SK-N-SH (cell line): Measurements from ENCODE around the gene VPS52. TPM values are rescaled to one million over a fixed set of nuclear protein-coding genes. Genes with fewer than 3 reads are reported as not detected.

Experiments
- CTCF ChIA-PET: fragments of 300-600, 350-600 bp; formaldehyde crosslinking; extraction: SDS; loops from one replicate; lab custom pipeline; 2021; lab: Yijun Ruan, JAX
- POLR2A ChIA-PET: fragments of 350-600 bp; sonication (Branson Sonifier 250); formaldehyde crosslinking; extraction: SDS; loops from one replicate; lab custom pipeline; 2020; ENCODE audit warnings: antibody characterized with exemption, inconsistent platforms; lab: Yijun Ruan, JAX
- DNase-seq: peaks from one replicate; pipeline ENCODE4 v3.0.0; 2012
- H2AFZ ChIP-seq: fragments of 200-600 bp; sonication (generic); 2 replicates; pipeline ENCODE4 v1.8.1; 2016; ENCODE audit warnings: antibody characterized with exemption, mild to moderate bottlenecking, low read depth
- H3F3A ChIP-seq: fragments of 200-600 bp; sonication (generic); replicated peaks from 2 replicates; pipeline ENCODE3; 2016; ENCODE audit warnings: antibody characterized with exemption, mild to moderate bottlenecking; ENCODE audit not compliant: insufficient read depth
- H3K27ac ChIP-seq, 2 experiments: fragments of 200-500 bp in 1 of 2; fragments of 200-600 bp in 1 of 2; sonication (Bioruptor generic) in 1 of 2; sonication (generic), shearing (Covaris generic) in 1 of 2; 2 replicates each; pipeline versions ENCODE4 v1.5.1 to v1.6.1; 2014 to 2016; ENCODE audit warnings: low read depth in 2 of 2, inconsistent platforms in 1 of 2, low read length in 1 of 2, mild to moderate bottlenecking in 1 of 2, mixed read lengths in 1 of 2
- H3K27me3 ChIP-seq: fragments of 200-600 bp; sonication (generic), shearing (Covaris generic); 2 replicates; pipeline ENCODE4 v1.6.1; 2016; ENCODE audit warnings: mixed run types; ENCODE audit not compliant: insufficient read depth
- H3K36me3 ChIP-seq, 2 experiments: fragments of 200-500 bp in 1 of 2; fragments of 200-600 bp in 1 of 2; sonication (Bioruptor generic) in 1 of 2; sonication (generic) in 1 of 2; replicated peaks in 1 of 2; 2 replicates each; pipeline versions ENCODE3 to v1.5.1; 2014 to 2016; ENCODE audit warnings: low read length in 1 of 2, mild to moderate bottlenecking in 1 of 2; ENCODE audit not compliant: insufficient read depth in 2 of 2, control insufficient read depth in 1 of 2
- H3K4me1 ChIP-seq, 2 experiments: fragments of 200-500 bp in 1 of 2; fragments of 200-600 bp in 1 of 2; sonication (Bioruptor generic) in 1 of 2; sonication (generic), shearing (Covaris generic) in 1 of 2; 2 replicates each; pipeline versions ENCODE4 v1.5.1 to v1.6.1; 2014 to 2016; ENCODE audit warnings: low read depth in 1 of 2, low read length in 1 of 2, mixed run types in 1 of 2; ENCODE audit not compliant: insufficient read depth in 2 of 2, control insufficient read depth in 1 of 2
- H3K4me2 ChIP-seq: fragments of 200-600 bp; sonication (generic), shearing (Covaris generic); 2 replicates; pipeline ENCODE4 v1.6.1; 2017; ENCODE audit warnings: mixed run types
- H3K4me3 ChIP-seq, 2 experiments: fragments of 200-500 bp in 1 of 2; fragments of 200-600 bp in 1 of 2; sonication (Bioruptor generic) in 1 of 2; sonication (generic), shearing (Covaris generic) in 1 of 2; 2 replicates each; pipeline versions ENCODE4 v1.5.1 to v1.8.1; 2014 to 2016; ENCODE audit warnings: low read depth in 2 of 2, inconsistent platforms in 1 of 2, low read length in 1 of 2, mild to moderate bottlenecking in 1 of 2, mixed read lengths in 1 of 2, moderate library complexity in 1 of 2
- H3K79me2 ChIP-seq: fragments of 200-600 bp; sonication (generic); 2 replicates; pipeline ENCODE4 v1.8.1; 2017; ENCODE audit warnings: mild to moderate bottlenecking; ENCODE audit not compliant: insufficient read depth
- H3K9ac ChIP-seq: fragments of 200-600 bp; sonication (generic); 2 replicates; pipeline ENCODE4 v1.6.1; 2017; ENCODE audit warnings: mixed run types
- H3K9me2 ChIP-seq: fragments of 200-600 bp; sonication (generic); 2 replicates; pipeline ENCODE4 v1.6.1; 2017; ENCODE audit warnings: mixed run types
- H3K9me3 ChIP-seq: fragments of 200-600 bp; sonication (generic); 2 replicates; pipeline ENCODE4 v1.6.1; 2017; ENCODE audit warnings: mixed run types, mild to moderate bottlenecking, moderate library complexity
- H4K20me1 ChIP-seq: fragments of 200-600 bp; sonication (generic); 2 replicates; pipeline ENCODE4 v1.6.1; 2017; ENCODE audit warnings: mild to moderate bottlenecking, mixed run types; ENCODE audit not compliant: insufficient read depth
- EP300 ChIP-seq, 2 experiments: IDR thresholded peaks; 2 replicates each; pipeline versions ENCODE4 v1.4.0 to v1.6.1; 2012; ENCODE audit warnings: borderline replicate concordance in 1 of 2, low read depth in 1 of 2, low read length in 1 of 2
- EZH2phosphoT487 ChIP-seq: fragments of 200-600 bp; sonication (generic); IDR thresholded peaks from 2 replicates; pipeline ENCODE4 v1.6.1; 2017; ENCODE audit warnings: low read depth, mixed run types, mild to moderate bottlenecking, antibody characterized with exemption, moderate library complexity, borderline replicate concordance
- FOSL2 ChIP-seq: IDR thresholded peaks from 2 replicates; pipeline ENCODE4 v1.4.0; 2012; ENCODE audit warnings: low read depth, mild to moderate bottlenecking, moderate library complexity, borderline replicate concordance
- FOXJ3 ChIP-seq: sonication (generic); formaldehyde crosslinking; IDR thresholded peaks from 2 replicates; pipeline ENCODE4 v1.5.1; 2020; ENCODE audit warnings: mild to moderate bottlenecking, missing genetic modification reagents
- FOXM1 ChIP-seq: IDR thresholded peaks from 2 replicates; pipeline ENCODE4 v1.4.0; 2012; ENCODE audit warnings: low read depth, mild to moderate bottlenecking
- GATA2 ChIP-seq: sonication (generic); formaldehyde crosslinking; IDR thresholded peaks from 2 replicates; pipeline ENCODE4 v1.5.0; 2020; ENCODE audit warnings: mild to moderate bottlenecking, missing genetic modification reagents
- JUND ChIP-seq: IDR thresholded peaks from 2 replicates; pipeline ENCODE4 v1.4.0; 2012
- MEF2A ChIP-seq: IDR thresholded peaks from 2 replicates; pipeline ENCODE4 v1.4.0; 2012; ENCODE audit warnings: low read depth, borderline replicate concordance
- MXI1 ChIP-seq: IDR thresholded peaks from 2 replicates; pipeline ENCODE4 v1.6.1; 2012; ENCODE audit warnings: mild to moderate bottlenecking, low read depth, low read length, improper control_type of control experiment
- NFIC ChIP-seq: IDR thresholded peaks from 2 replicates; pipeline ENCODE4 v1.4.0; 2012; ENCODE audit warnings: borderline replicate concordance
- NRF1 ChIP-seq: IDR thresholded peaks from 2 replicates; pipeline ENCODE4 v1.6.1; 2012; ENCODE audit warnings: low read depth, mild to moderate bottlenecking, low read length
- POLR2AphosphoS5 ChIP-seq: IDR thresholded peaks from 2 replicates; pipeline ENCODE4 v1.6.1; 2012; ENCODE audit warnings: low read depth, low read length
- RCOR1 ChIP-seq: fragments of 150-350 bp; IDR thresholded peaks from 2 replicates; pipeline ENCODE4 v1.6.1; 2017; ENCODE audit warnings: antibody characterized with exemption, low read length
- RXRA ChIP-seq: IDR thresholded peaks from 2 replicates; pipeline ENCODE4 v1.4.0; 2012; ENCODE audit warnings: low read depth, mild to moderate bottlenecking, borderline replicate concordance
- SMC3 ChIP-seq: IDR thresholded peaks from 2 replicates; pipeline ENCODE4 v1.6.1; 2012; ENCODE audit warnings: low read depth, low read length, improper control_type of control experiment
- TAF1 ChIP-seq: IDR thresholded peaks from 2 replicates; pipeline ENCODE4 v1.6.1; 2012; ENCODE audit warnings: low read depth, mild to moderate bottlenecking, low read length, moderate library complexity, borderline replicate concordance
- TCF12 ChIP-seq: IDR thresholded peaks from 2 replicates; pipeline ENCODE4 v1.4.0; 2012
- TEAD4 ChIP-seq: IDR thresholded peaks from 2 replicates; pipeline ENCODE4 v1.4.0; 2012; ENCODE audit warnings: mild to moderate bottlenecking, borderline replicate concordance; ENCODE audit not compliant: insufficient read depth
- YY1 ChIP-seq: IDR thresholded peaks from 2 replicates; pipeline ENCODE4 v1.4.0; 2012; ENCODE audit warnings: low read depth, mild to moderate bottlenecking
- WGBS: methylation state at CpG from one replicate; pipeline ENCODE4 v1.1.6; 2017; ENCODE audit warnings: low lambda C conversion rate; 5-methylcytosine and 5-hydroxymethylcytosine counted together
- polyA plus RNA-seq, 3 experiments: library from polyadenylated mRNA; depleted of rRNA; stranded (reverse); fragments of >200 nt; gene quantifications; 2 replicates each; pipeline ENCODE4 v1.2.3, GENCODE V29; 2012
- TF ChIP-seq, protein P1 (sequence below): fragments of 200-600 bp; sonication (generic); IDR thresholded peaks from 2 replicates; pipeline ENCODE4 v1.6.1; 2017; ENCODE audit warnings: antibody characterized with exemption, mild to moderate bottlenecking, moderate library complexity
- TF ChIP-seq, protein P2 (sequence below): fragments of 150-350 bp; IDR thresholded peaks from 2 replicates; pipeline ENCODE4 v1.6.1; 2016; ENCODE audit warnings: mild to moderate bottlenecking, low read depth, low read length
- TF ChIP-seq, protein P3 (sequence below): fragments of 150-350 bp; IDR thresholded peaks from 2 replicates; pipeline ENCODE4 v1.6.1; 2017; ENCODE audit warnings: antibody characterized with exemption, low read length, low read depth, borderline replicate concordance
- TF ChIP-seq, protein P4 (sequence below): IDR thresholded peaks from 2 replicates; pipeline ENCODE4 v1.4.0; 2012; ENCODE audit warnings: low read depth, borderline replicate concordance

Gene VPS52
- polyA plus RNA-seq, 1 of the 3 experiments (the other 2 are of a cell fraction): 74.0 TPM

DNA sequence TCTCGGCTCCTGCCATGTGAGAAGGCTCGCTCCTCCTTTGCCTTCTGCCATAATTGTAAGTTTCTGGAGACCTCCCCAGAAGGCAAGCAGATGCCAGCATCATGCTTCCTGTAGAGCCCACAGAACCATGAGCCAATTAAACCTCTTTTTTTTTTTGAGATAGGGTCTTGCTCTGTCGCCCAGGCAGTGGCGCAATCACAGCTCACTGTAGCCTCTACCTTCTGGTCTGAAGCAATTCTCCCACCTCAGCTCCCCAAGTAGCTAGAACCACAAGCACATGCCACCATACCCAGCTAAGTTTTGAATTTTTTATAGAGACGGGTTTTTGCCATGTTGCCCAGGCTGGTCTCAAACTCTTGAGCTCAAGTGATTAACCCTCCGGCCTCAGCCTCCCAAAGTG is 34.8 kb downstream of the VPS52 start:
- Histone ChIP-seq H3K4me2 (no peak overlapping the region), H3K36me3 (no peaks in the 10 kb centered on the region), H3K4me1 (no peaks in the 10 kb centered on the region; a peak in 1 of 4 replicates), H3K4me3 (no peak overlapping the region), H3K9ac (no peak overlapping the region), H4K20me1 (no peaks in the 10 kb centered on the region), H2AFZ (no peak overlapping the region), H3K79me2 (no peaks in the 10 kb centered on the region), H3F3A (no peaks in the 10 kb centered on the region), H3K9me3 (no peaks in the 10 kb centered on the region), H3K27ac (no peak overlapping the region), H3K27me3 (peaks cover 74% of the 10 kb centered on the region), H3K9me2 (no peaks in the 10 kb centered on the region)
- CTCF ChIA-PET: interaction anchor here (2.2 to 9.1 kb wide), 2 partner anchors 11 to 75 kb away, joined by 7 to 68 read pairs; no protein-coding TSS in a partner anchor
- POLR2A ChIA-PET: interaction anchor here (1.4 kb wide), 1 partner anchor 11 kb away, joined by 5 read pairs; no protein-coding TSS in a partner anchor
- TF ChIP-seq YY1: no peak
- TF ChIP-seq TEAD4: no peak
- TF ChIP-seq RCOR1: no peak
- TF ChIP-seq GATA2 (CRISPR knock-in tag): no peak
- TF ChIP-seq JUND: no peak
- no peak for TF ChIP-seq EP300 (IDR thresholded peaks at IDR 0.05; ENCODE audit: borderline replicate concordance in 1 of 2, low read depth in 1 of 2, low read length in 1 of 2)
- no peak for TF ChIP-seq FOSL2
- TF ChIP-seq, protein P1, sequence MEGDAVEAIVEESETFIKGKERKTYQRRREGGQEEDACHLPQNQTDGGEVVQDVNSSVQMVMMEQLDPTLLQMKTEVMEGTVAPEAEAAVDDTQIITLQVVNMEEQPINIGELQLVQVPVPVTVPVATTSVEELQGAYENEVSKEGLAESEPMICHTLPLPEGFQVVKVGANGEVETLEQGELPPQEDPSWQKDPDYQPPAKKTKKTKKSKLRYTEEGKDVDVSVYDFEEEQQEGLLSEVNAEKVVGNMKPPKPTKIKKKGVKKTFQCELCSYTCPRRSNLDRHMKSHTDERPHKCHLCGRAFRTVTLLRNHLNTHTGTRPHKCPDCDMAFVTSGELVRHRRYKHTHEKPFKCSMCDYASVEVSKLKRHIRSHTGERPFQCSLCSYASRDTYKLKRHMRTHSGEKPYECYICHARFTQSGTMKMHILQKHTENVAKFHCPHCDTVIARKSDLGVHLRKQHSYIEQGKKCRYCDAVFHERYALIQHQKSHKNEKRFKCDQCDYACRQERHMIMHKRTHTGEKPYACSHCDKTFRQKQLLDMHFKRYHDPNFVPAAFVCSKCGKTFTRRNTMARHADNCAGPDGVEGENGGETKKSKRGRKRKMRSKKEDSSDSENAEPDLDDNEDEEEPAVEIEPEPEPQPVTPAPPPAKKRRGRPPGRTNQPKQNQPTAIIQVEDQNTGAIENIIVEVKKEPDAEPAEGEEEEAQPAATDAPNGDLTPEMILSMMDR: no peak
- TF ChIP-seq NFIC: no peak
- no peak for TF ChIP-seq TAF1
- TF ChIP-seq NRF1: no peak
- WGBS: 50% methylated on average over 6 of the region's 6 CpGs
- DNase-seq: no peak

DNA sequence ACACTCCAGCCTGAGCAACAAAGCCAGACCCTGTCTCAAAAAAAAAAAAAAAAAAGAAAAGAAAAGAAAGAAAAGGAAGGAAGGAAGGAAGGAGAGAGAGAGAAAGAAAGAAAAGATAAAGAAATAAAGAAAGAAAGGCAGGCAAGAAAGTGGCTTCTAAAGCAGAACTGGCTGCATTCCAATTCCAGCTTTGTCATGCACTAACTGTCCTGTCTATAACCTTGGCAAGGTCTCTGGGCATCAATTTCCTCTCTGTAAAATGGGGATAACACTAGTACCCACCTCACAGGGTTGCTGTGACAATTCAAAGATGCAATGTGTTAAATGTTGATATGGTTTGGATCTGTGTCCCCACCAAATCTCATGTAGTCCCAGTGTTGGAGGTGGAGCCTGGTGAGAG is 35.3 kb downstream of the VPS52 start:
- Histone ChIP-seq H3K27me3 (peaks cover 79% of the 10 kb centered on the region), H3F3A (no peaks in the 10 kb centered on the region), H3K9me3 (no peaks in the 10 kb centered on the region), H3K27ac (no peak overlapping the region), H4K20me1 (no peaks in the 10 kb centered on the region), H3K36me3 (no peaks in the 10 kb centered on the region), H3K4me1 (no peaks in the 10 kb centered on the region; a peak in 1 of 4 replicates), H3K79me2 (no peaks in the 10 kb centered on the region), H3K9ac (no peak overlapping the region), H2AFZ (no peak overlapping the region), H3K9me2 (no peaks in the 10 kb centered on the region), H3K4me3 (no peak overlapping the region), H3K4me2 (no peak overlapping the region)
- CTCF ChIA-PET: interaction anchor here (1.1 to 9.1 kb wide), 3 partner anchors 12 to 75 kb away, joined by 6 to 68 read pairs (median 7); no protein-coding TSS in a partner anchor
- no peak for DNase-seq
- POLR2A ChIA-PET: interaction anchor here (1.4 kb wide), 1 partner anchor 12 kb away, joined by 5 read pairs; no protein-coding TSS in a partner anchor
- TF ChIP-seq, protein P2, sequence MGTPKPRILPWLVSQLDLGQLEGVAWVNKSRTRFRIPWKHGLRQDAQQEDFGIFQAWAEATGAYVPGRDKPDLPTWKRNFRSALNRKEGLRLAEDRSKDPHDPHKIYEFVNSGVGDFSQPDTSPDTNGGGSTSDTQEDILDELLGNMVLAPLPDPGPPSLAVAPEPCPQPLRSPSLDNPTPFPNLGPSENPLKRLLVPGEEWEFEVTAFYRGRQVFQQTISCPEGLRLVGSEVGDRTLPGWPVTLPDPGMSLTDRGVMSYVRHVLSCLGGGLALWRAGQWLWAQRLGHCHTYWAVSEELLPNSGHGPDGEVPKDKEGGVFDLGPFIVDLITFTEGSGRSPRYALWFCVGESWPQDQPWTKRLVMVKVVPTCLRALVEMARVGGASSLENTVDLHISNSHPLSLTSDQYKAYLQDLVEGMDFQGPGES: no peak
- TF ChIP-seq GATA2 (CRISPR knock-in tag) (no peak), TCF12 (no peak), RXRA (no peak), FOXM1 (no peak), SMC3 (no peak), FOXJ3 (CRISPR knock-in tag) (no peak), FOSL2 (no peak), EZH2phosphoT487 (no peak), MXI1 (no peak), MEF2A (no peak), POLR2AphosphoS5 (no peak)
- TF ChIP-seq, protein P3, sequence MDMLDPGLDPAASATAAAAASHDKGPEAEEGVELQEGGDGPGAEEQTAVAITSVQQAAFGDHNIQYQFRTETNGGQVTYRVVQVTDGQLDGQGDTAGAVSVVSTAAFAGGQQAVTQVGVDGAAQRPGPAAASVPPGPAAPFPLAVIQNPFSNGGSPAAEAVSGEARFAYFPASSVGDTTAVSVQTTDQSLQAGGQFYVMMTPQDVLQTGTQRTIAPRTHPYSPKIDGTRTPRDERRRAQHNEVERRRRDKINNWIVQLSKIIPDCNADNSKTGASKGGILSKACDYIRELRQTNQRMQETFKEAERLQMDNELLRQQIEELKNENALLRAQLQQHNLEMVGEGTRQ: no peak
- TF ChIP-seq, protein P1: no peak
- TF ChIP-seq, protein P4, sequence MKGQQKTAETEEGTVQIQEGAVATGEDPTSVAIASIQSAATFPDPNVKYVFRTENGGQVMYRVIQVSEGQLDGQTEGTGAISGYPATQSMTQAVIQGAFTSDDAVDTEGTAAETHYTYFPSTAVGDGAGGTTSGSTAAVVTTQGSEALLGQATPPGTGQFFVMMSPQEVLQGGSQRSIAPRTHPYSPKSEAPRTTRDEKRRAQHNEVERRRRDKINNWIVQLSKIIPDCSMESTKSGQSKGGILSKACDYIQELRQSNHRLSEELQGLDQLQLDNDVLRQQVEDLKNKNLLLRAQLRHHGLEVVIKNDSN: no peak
